Fibroblast of pulmonary artery (primary cell): ENCODE data around the gene LTBP3.

Experiments used
- DNase-seq: peaks from one replicate; pipeline ENCODE4 v3.0.0-alpha.2; 2010; ENCODE audit warnings: low read depth
- H3K4me3 ChIP-seq: replicated peaks from 2 replicates; pipeline ENCODE4 v1.5.1; 2011; ENCODE audit warnings: low read depth, mild to moderate bottlenecking, control low read depth, low read length, moderate library complexity
- CTCF ChIP-seq: IDR thresholded peaks from 2 replicates; pipeline ENCODE4 v1.5.1; 2011; ENCODE audit warnings: mild to moderate bottlenecking, control low read depth, low read length, inconsistent platforms; ENCODE audit errors: missing control alignments

The LTBP3 gene

GRCh38 chr11:65538232-65538914, 19.8 kb downstream of the LTBP3 start:
- no peak overlapping the region for H3K4me3 ChIP-seq
- DNase-seq: no peak
- TF ChIP-seq CTCF: no peak

GRCh38 chr11:65537620-65538231, 20.4 kb downstream of the LTBP3 start:
- H3K4me3 ChIP-seq: no peak overlapping the region
- no peak for DNase-seq
- TF ChIP-seq CTCF: no peak

- H3K4me3 ChIP-seq: no peak overlapping the region
- no peak for TF ChIP-seq CTCF
- DNase-seq: no peak
These were observed 20.9 kb downstream of the LTBP3 start for GRCh38 chr11:65537296-65537597.

GRCh38 chr11:65536412-65537295, 21.5 kb downstream of the LTBP3 start:
- no peak overlapping the region for H3K4me3 ChIP-seq
- TF ChIP-seq CTCF: no peak
- DNase-seq: no peak

- no peak overlapping the region for H3K4me3 ChIP-seq
- no peak for TF ChIP-seq CTCF
- no peak for DNase-seq
These were observed 23.1 kb downstream of the LTBP3 start for GRCh38 chr11:65535102-65535501.

GRCh38 chr11:65532388-65533064, 25.6 kb downstream of the LTBP3 start:
- no peak overlapping the region for H3K4me3 ChIP-seq
- DNase-seq: no peak
- no peak for TF ChIP-seq CTCF
